Tibial nerve (tissue), 3 donors: ENCODE data around the gene MLKL.

ENCODE experiments used
- CTCF ChIP-seq, 5 experiments: fragments of 200-600 bp in 3 of 5; fragments of 450-650 bp in 2 of 5; sonication (generic) in 3 of 5; IDR thresholded peaks; one replicate each; pipeline ENCODE4 v1.5.1; 2016 to 2019; ENCODE audit warnings: antibody characterized with exemption in 5 of 5, mild to moderate bottlenecking in 3 of 5, moderate library complexity in 2 of 5
- POLR2A ChIP-seq, 2 donors: fragments of 450-650 bp; IDR thresholded peaks; one replicate each; pipeline ENCODE4 v1.6.1; 2017; ENCODE audit warnings: antibody characterized with exemption in 2 of 2, mild to moderate bottlenecking in 2 of 2, moderate library complexity in 2 of 2

- TF ChIP-seq CTCF (IDR thresholded peaks at IDR 0.05): peak in 1 of 5 experiments; percentile 23
- peak in 1 of 2 donors; percentile 14 for TF ChIP-seq POLR2A (IDR thresholded peaks at IDR 0.05)
These were observed 34.0 kb downstream of the MLKL start, which contains the start of gene RFWD3 for GRCh38 chr16:74666425-74667254.
